Retina (tissue), 1 donor: Measurements from ENCODE around the gene BTLA.
"Not testable (repeated sequence)": the region's sequence is repeated elsewhere in the genome, so short reads cannot be mapped to it uniquely, and the experiment has no call there.

Experiments
- DNase-seq: peaks from one replicate; pipeline ENCODE4 v3.0.0-alpha.2; 2016

Gene BTLA

GRCh38 chr3:112489674-112490479 is 9.4 kb downstream of the BTLA start:
- DNase-seq: no peak

- no peak for DNase-seq
Observed at GRCh38 chr3:112486811-112487505, 12.3 kb downstream of the BTLA start.

- DNase-seq: no peak
Observed at GRCh38 chr3:112484352-112484751, 14.9 kb downstream of the BTLA start.

GRCh38 chr3:112482675-112483074 is 16.6 kb downstream of the BTLA start:
- DNase-seq: no peak

GRCh38 chr3:112481302-112481721 is 18.0 kb downstream of the BTLA start:
- DNase-seq: no peak

- no peak for DNase-seq
Observed at GRCh38 chr3:112477891-112478290, 21.4 kb downstream of the BTLA start.

- DNase-seq: no peak
Observed at GRCh38 chr3:112476346-112476745, 22.9 kb downstream of the BTLA start.

GRCh38 chr3:112474796-112475195 is 24.5 kb downstream of the BTLA start:
- no peak for DNase-seq

GRCh38 chr3:112472691-112473090 is 26.6 kb downstream of the BTLA start:
- no peak for DNase-seq

- DNase-seq: no peak
Observed at GRCh38 chr3:112471596-112472325, 27.5 kb downstream of the BTLA start.

- DNase-seq: no peak
Observed at GRCh38 chr3:112470788-112471187, 28.5 kb downstream of the BTLA start.

GRCh38 chr3:112469671-112470070 is 29.6 kb downstream of the BTLA start:
- DNase-seq: no peak

GRCh38 chr3:112467539-112467938 is 31.7 kb downstream of the BTLA start:
- no peak for DNase-seq

- no peak for DNase-seq
Observed at GRCh38 chr3:112466020-112466419, 33.3 kb downstream of the BTLA start.

- DNase-seq: no peak
Observed at GRCh38 chr3:112464264-112464663, 35.0 kb downstream of the BTLA start.

- DNase-seq: no peak
Observed at GRCh38 chr3:112463250-112463649, 36.0 kb downstream of the BTLA start.

- not testable (repeated sequence) for DNase-seq
Observed at GRCh38 chr3:112461787-112462186, 37.5 kb downstream of the BTLA start.

GRCh38 chr3:112460519-112461195 is 38.6 kb downstream of the BTLA start:
- no peak for DNase-seq

GRCh38 chr3:112459750-112460149 is 39.5 kb downstream of the BTLA start:
- no peak for DNase-seq

- DNase-seq: no peak
Observed at GRCh38 chr3:112456147-112456546, 43.1 kb downstream of the BTLA start.

- DNase-seq: no peak
Observed at GRCh38 chr3:112448939-112449338, 50.3 kb downstream of the BTLA start.

- DNase-seq: no peak
Observed at GRCh38 chr3:112446343-112446742, 52.9 kb downstream of the BTLA start.

GRCh38 chr3:112445839-112446238 is 53.4 kb downstream of the BTLA start:
- DNase-seq: no peak
